Measurements from ENCODE around the gene ETS2.

ETS2 gene

GRCh38 chr21:38810034-38810825 is 4.5 kb downstream of the ETS2 start:
- DNase-seq: no peak
- Histone ChIP-seq H3K36me3 (replicated peaks; ENCODE audit: insufficient read depth, low read length) (no peaks in the 10 kb centered on the region), H3K4me1 (ENCODE audit: low read length) (no peaks in the 10 kb centered on the region), H3K4me2 (ENCODE audit: low read depth, low read length) (no peak overlapping the region), H3K9ac (ENCODE audit: low read length) (no peak overlapping the region), H4K20me1 (ENCODE audit: insufficient read depth, low read length) (no peaks in the 10 kb centered on the region), H3K27ac (ENCODE audit: low read length) (no peak overlapping the region), H2AFZ (ENCODE audit: low read length) (no peak overlapping the region), H3K9me2 (replicated peaks; ENCODE audit: insufficient read depth, low read length) (no peaks in the 10 kb centered on the region), H3K4me3 (ENCODE audit: low read length) (no peak overlapping the region), H3K9me3 (replicated peaks; ENCODE audit: insufficient read depth, low read length) (no peaks in the 10 kb centered on the region), H3K79me2 (ENCODE audit: low read length) (no peaks in the 10 kb centered on the region), H3K27me3 (replicated peaks; ENCODE audit: insufficient read depth, low read length) (peaks cover 22% of the 10 kb centered on the region), H3F3A (ENCODE audit: insufficient read depth, low read length) (no peaks in the 10 kb centered on the region)
- no peak for TF ChIP-seq CTCF (IDR thresholded peaks at IDR 0.05; ENCODE audit: low read length)

DNA sequence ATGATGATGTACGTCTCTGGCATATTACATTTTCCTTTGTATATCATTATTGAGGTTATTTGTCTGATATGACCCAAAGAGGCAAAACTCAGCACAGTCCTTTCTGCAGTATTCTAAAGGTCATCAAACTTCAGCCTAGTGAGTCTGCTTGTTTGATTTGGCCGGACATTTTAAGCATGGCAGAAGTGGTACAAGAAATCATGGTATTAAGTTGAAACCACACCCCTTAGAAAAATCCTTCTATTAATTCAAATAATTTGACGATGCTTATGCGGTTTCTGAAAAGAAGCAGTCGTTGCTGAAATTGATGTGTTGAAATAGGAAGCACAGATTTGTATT is 5.1 kb downstream of the ETS2 start:
- Histone ChIP-seq H3K4me3 (ENCODE audit: low read length) (no peak overlapping the region), H3K4me2 (ENCODE audit: low read depth, low read length) (no peak overlapping the region), H3K36me3 (replicated peaks; ENCODE audit: insufficient read depth, low read length) (no peaks in the 10 kb centered on the region), H3K4me1 (ENCODE audit: low read length) (no peaks in the 10 kb centered on the region), H3K9ac (ENCODE audit: low read length) (no peak overlapping the region), H3K79me2 (ENCODE audit: low read length) (no peaks in the 10 kb centered on the region), H3K9me3 (replicated peaks; ENCODE audit: insufficient read depth, low read length) (no peaks in the 10 kb centered on the region), H3F3A (ENCODE audit: insufficient read depth, low read length) (no peaks in the 10 kb centered on the region), H3K27ac (ENCODE audit: low read length) (no peak overlapping the region), H3K9me2 (replicated peaks; ENCODE audit: insufficient read depth, low read length) (no peaks in the 10 kb centered on the region), H3K27me3 (replicated peaks; ENCODE audit: insufficient read depth, low read length) (peaks cover 22% of the 10 kb centered on the region), H4K20me1 (ENCODE audit: insufficient read depth, low read length) (no peaks in the 10 kb centered on the region), H2AFZ (ENCODE audit: low read length) (no peak overlapping the region)
- no peak for DNase-seq
- no peak for TF ChIP-seq EZH2phosphoT487 (IDR thresholded peaks at IDR 0.05; ENCODE audit: low read length)
- TF ChIP-seq EZH2 (optimal IDR thresholded peaks at IDR 0.05; ENCODE audit: low read depth, low read length): no peak
- no peak for TF ChIP-seq CTCF (IDR thresholded peaks at IDR 0.05; ENCODE audit: low read length)

- no peak overlapping the region for H3K9ac ChIP-seq (ENCODE audit: low read length)
- no peaks in the 10 kb centered on the region for H3F3A ChIP-seq (ENCODE audit: insufficient read depth, low read length)
- H3K27me3 ChIP-seq (replicated peaks; ENCODE audit: insufficient read depth, low read length): peaks cover 20% of the 10 kb centered on the region
- no peak overlapping the region for H3K4me3 ChIP-seq (ENCODE audit: low read length)
- H3K27ac ChIP-seq (ENCODE audit: low read length): no peak overlapping the region
- no peaks in the 10 kb centered on the region for H3K36me3 ChIP-seq (replicated peaks; ENCODE audit: insufficient read depth, low read length)
- H3K9me2 ChIP-seq (replicated peaks; ENCODE audit: insufficient read depth, low read length): no peaks in the 10 kb centered on the region
- DNase-seq: no peak
- H4K20me1 ChIP-seq (ENCODE audit: insufficient read depth, low read length): no peaks in the 10 kb centered on the region
- H3K9me3 ChIP-seq (replicated peaks; ENCODE audit: insufficient read depth, low read length): no peaks in the 10 kb centered on the region
- no peak overlapping the region for H3K4me2 ChIP-seq (ENCODE audit: low read depth, low read length)
- no peak overlapping the region for H2AFZ ChIP-seq (ENCODE audit: low read length)
- no peaks in the 10 kb centered on the region for H3K79me2 ChIP-seq (ENCODE audit: low read length)
- H3K4me1 ChIP-seq (ENCODE audit: low read length): no peaks in the 10 kb centered on the region
- no peak for TF ChIP-seq EZH2 (optimal IDR thresholded peaks at IDR 0.05; ENCODE audit: low read depth, low read length)
Observed at GRCh38 chr21:38811257-38811656, 5.5 kb downstream of the ETS2 start.

- H3K9me3 ChIP-seq (replicated peaks; ENCODE audit: insufficient read depth, low read length): no peaks in the 10 kb centered on the region
- no peak overlapping the region for H3K27ac ChIP-seq (ENCODE audit: low read length)
- H2AFZ ChIP-seq (ENCODE audit: low read length): no peak overlapping the region
- no peaks in the 10 kb centered on the region for H3F3A ChIP-seq (ENCODE audit: insufficient read depth, low read length)
- no peak overlapping the region for H3K9ac ChIP-seq (ENCODE audit: low read length)
- TF ChIP-seq EZH2 (optimal IDR thresholded peaks at IDR 0.05; ENCODE audit: low read depth, low read length) (no peak), CTCF (IDR thresholded peaks at IDR 0.05; ENCODE audit: low read length) (no peak), EZH2phosphoT487 (IDR thresholded peaks at IDR 0.05; ENCODE audit: low read length) (no peak)
- H3K4me1 ChIP-seq (ENCODE audit: low read length): no peaks in the 10 kb centered on the region
- H3K36me3 ChIP-seq (replicated peaks; ENCODE audit: insufficient read depth, low read length): no peaks in the 10 kb centered on the region
- no peak overlapping the region for H3K4me2 ChIP-seq (ENCODE audit: low read depth, low read length)
- H3K27me3 ChIP-seq (replicated peaks; ENCODE audit: insufficient read depth, low read length): peaks cover 1% of the 10 kb centered on the region; the same call in 1 of the 2 replicates
- no peaks in the 10 kb centered on the region for H3K79me2 ChIP-seq (ENCODE audit: low read length)
- no peak for DNase-seq
- H3K4me3 ChIP-seq (ENCODE audit: low read length): no peak overlapping the region
- H3K9me2 ChIP-seq (replicated peaks; ENCODE audit: insufficient read depth, low read length): no peaks in the 10 kb centered on the region
- H4K20me1 ChIP-seq (ENCODE audit: insufficient read depth, low read length): no peaks in the 10 kb centered on the region
Observed at GRCh38 chr21:38813143-38813542, 7.4 kb downstream of the ETS2 start.
